ENCODE results near the gene DPF3. TPM values are rescaled to one million over a fixed set of nuclear protein-coding genes. Genes with fewer than 3 reads are reported as not detected.
A peak's percentile ranks its signal among the peaks of the same experiment; 100 is the strongest.

The DPF3 gene
- total and polyA plus RNA-seq, 9 of the 15 experiments (the other 6 are each of a cell fraction or from before 2014, with no cell fraction given) = 0.21 to 4.9 (median 1.2) TPM

DNA sequence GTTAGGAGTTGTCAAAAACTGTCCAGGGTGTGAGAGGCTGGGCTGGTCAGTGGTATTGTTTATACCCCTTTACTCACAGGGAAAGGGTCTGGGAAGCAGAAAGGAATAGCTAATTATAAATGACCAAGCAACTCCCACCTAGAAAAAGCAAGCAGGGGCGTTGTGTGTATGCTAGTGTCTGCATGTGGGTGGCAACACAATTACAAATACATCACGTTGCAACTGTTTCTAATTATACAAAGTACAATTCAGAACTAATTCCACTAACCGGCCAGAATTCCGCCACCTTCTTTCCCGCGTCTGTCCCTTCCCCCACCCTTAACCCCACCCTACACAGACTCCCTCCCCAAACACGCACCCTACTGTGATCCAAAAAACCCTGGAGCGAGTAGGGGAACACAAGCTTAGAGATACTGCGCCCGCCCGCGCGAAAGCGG lies 2.2 kb downstream of the DPF3 start:
- Histone ChIP-seq H3K27ac (ENCODE audit: extremely low read depth, low read depth, low read length) (no peak overlapping the region), H3K4me2 (ENCODE audit: insufficient read depth, low read length) (no peak overlapping the region; the same call in 1 of the 2 replicates), H2AFZ (ENCODE audit: low read depth, low read length) (no peak overlapping the region), H3K79me2 (ENCODE audit: control insufficient read depth, insufficient read depth, low read length) (no peaks in the 10 kb centered on the region), H3K9me3 (replicated peaks; ENCODE audit: control insufficient read depth, insufficient read depth, low read depth, low read length) (no peaks in the 10 kb centered on the region), H3K9ac (ENCODE audit: insufficient read depth in 1 of 2, low read depth in 2 of 2, low read length in 2 of 2) (peak overlapping the region in 1 of 2 experiments; percentile 17; a peak in 2 of 4 replicates), H3K4me1 (replicated peaks in 1 of 2; ENCODE audit: control insufficient read depth in 2 of 2, insufficient read depth in 2 of 2, low read length in 2 of 2) (peaks cover 6 to 18% of the 10 kb centered on the region in 2 experiments; a peak in 4 of 5 replicates), H3K9me1 (ENCODE audit: control insufficient read depth, insufficient read depth, low read length) (no peaks in the 10 kb centered on the region), H3K36me3 (ENCODE audit: control insufficient read depth, insufficient read depth, low read length) (no peaks in the 10 kb centered on the region), H3K27me3 (ENCODE audit: control insufficient read depth in 2 of 2, insufficient read depth in 2 of 2, low read length in 2 of 2) (peaks cover 0 to 9% of the 10 kb centered on the region in 2 experiments; a peak in 3 of 5 replicates), H4K20me1 (replicated peaks; ENCODE audit: control insufficient read depth, insufficient read depth, low read length) (no peaks in the 10 kb centered on the region), H3K4me3 (no peak overlapping the region)
- intact Hi-C loops (cut with micrococcal nuclease) = loop anchor here (5.0 kb wide), 1 partner anchor 64 kb away; no protein-coding TSS in a partner anchor
- ChIA-PET POLR2A (no interaction called here), CTCF (ENCODE audit: low intra/inter-chr PET ratio) (no interaction called here)
- WGBS (ENCODE audit: insufficient coverage, low coverage, missing lambda C conversion rate) = 62% methylated on average over 4 of the region's 14 CpGs
- ATAC-seq (no peak), FAIRE-seq (no peak), DNase-seq (ENCODE audit: extremely low read depth in 1 of 4, low spot score in 3 of 4) (no peak)
- in situ Hi-C loops (cut with MboI) = no loop called here
- no TSS peak for BruUV-seq (replicated peaks)
- TF ChIP-seq FIP1L1 (IDR thresholded peaks at IDR 0.05; ENCODE audit: low read depth, low read length, poor library complexity, severe bottlenecking) = no peak
- TF ChIP-seq, protein P1, sequence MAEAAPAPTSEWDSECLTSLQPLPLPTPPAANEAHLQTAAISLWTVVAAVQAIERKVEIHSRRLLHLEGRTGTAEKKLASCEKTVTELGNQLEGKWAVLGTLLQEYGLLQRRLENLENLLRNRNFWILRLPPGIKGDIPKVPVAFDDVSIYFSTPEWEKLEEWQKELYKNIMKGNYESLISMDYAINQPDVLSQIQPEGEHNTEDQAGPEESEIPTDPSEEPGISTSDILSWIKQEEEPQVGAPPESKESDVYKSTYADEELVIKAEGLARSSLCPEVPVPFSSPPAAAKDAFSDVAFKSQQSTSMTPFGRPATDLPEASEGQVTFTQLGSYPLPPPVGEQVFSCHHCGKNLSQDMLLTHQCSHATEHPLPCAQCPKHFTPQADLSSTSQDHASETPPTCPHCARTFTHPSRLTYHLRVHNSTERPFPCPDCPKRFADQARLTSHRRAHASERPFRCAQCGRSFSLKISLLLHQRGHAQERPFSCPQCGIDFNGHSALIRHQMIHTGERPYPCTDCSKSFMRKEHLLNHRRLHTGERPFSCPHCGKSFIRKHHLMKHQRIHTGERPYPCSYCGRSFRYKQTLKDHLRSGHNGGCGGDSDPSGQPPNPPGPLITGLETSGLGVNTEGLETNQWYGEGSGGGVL (CRISPR knock-in tag; IDR thresholded peaks at IDR 0.05) = no peak
- TF ChIP-seq, protein P2, sequence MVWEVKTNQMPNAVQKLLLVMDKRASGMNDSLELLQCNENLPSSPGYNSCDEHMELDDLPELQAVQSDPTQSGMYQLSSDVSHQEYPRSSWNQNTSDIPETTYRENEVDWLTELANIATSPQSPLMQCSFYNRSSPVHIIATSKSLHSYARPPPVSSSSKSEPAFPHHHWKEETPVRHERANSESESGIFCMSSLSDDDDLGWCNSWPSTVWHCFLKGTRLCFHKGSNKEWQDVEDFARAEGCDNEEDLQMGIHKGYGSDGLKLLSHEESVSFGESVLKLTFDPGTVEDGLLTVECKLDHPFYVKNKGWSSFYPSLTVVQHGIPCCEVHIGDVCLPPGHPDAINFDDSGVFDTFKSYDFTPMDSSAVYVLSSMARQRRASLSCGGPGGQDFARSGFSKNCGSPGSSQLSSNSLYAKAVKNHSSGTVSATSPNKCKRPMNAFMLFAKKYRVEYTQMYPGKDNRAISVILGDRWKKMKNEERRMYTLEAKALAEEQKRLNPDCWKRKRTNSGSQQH (CRISPR knock-in tag; IDR thresholded peaks at IDR 0.05) = no peak
- TF ChIP-seq TSC22D4 (tag; IDR thresholded peaks at IDR 0.05) = no peak
- no peak for TF ChIP-seq ARID1B (IDR thresholded peaks at IDR 0.05)
- TF ChIP-seq ZNF699 (CRISPR knock-in tag; IDR thresholded peaks at IDR 0.05; ENCODE audit: insufficient replicate concordance) = no peak
- TF ChIP-seq, protein P3, sequence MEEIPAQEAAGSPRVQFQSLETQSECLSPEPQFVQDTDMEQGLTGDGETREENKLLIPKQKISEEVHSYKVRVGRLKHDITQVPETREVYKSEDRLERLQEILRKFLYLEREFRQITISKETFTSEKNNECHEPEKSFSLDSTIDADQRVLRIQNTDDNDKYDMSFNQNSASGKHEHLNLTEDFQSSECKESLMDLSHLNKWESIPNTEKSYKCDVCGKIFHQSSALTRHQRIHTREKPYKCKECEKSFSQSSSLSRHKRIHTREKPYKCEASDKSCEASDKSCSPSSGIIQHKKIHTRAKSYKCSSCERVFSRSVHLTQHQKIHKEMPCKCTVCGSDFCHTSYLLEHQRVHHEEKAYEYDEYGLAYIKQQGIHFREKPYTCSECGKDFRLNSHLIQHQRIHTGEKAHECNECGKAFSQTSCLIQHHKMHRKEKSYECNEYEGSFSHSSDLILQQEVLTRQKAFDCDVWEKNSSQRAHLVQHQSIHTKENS (CRISPR knock-in tag; IDR thresholded peaks at IDR 0.05) = no peak
- TF ChIP-seq, protein P4, sequence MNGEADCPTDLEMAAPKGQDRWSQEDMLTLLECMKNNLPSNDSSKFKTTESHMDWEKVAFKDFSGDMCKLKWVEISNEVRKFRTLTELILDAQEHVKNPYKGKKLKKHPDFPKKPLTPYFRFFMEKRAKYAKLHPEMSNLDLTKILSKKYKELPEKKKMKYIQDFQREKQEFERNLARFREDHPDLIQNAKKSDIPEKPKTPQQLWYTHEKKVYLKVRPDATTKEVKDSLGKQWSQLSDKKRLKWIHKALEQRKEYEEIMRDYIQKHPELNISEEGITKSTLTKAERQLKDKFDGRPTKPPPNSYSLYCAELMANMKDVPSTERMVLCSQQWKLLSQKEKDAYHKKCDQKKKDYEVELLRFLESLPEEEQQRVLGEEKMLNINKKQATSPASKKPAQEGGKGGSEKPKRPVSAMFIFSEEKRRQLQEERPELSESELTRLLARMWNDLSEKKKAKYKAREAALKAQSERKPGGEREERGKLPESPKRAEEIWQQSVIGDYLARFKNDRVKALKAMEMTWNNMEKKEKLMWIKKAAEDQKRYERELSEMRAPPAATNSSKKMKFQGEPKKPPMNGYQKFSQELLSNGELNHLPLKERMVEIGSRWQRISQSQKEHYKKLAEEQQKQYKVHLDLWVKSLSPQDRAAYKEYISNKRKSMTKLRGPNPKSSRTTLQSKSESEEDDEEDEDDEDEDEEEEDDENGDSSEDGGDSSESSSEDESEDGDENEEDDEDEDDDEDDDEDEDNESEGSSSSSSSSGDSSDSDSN (IDR thresholded peaks at IDR 0.05; ENCODE audit: borderline replicate concordance in 1 of 2, low read depth in 2 of 2, low read length in 2 of 2) = no peak
- TF ChIP-seq, protein P5, sequence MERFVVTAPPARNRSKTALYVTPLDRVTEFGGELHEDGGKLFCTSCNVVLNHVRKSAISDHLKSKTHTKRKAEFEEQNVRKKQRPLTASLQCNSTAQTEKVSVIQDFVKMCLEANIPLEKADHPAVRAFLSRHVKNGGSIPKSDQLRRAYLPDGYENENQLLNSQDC (CRISPR knock-in tag; IDR thresholded peaks at IDR 0.05) = no peak
- no peak for TF ChIP-seq SNRNP70 (optimal IDR thresholded peaks at IDR 0.05; ENCODE audit: low read depth, low read length)
- TF ChIP-seq ZNF184 (CRISPR knock-in tag; IDR thresholded peaks at IDR 0.05) = no peak
- TF ChIP-seq, protein P6, sequence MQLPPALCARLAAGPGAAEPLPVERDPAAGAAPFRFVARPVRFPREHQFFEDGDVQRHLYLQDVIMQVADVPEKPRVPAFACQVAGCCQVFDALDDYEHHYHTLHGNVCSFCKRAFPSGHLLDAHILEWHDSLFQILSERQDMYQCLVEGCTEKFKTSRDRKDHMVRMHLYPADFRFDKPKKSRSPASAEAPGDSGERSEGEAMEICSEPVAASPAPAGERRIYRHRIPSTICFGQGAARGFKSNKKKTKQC (CRISPR knock-in tag; IDR thresholded peaks at IDR 0.05) = no peak
- TF ChIP-seq NR2C1 (IDR thresholded peaks at IDR 0.05) = no peak
- no peak for TF ChIP-seq NR2C1 (tag; IDR thresholded peaks at IDR 0.05)

Data from K562 (cell line).